Suprapubic skin (tissue), 4 donors: Measurements from ENCODE around the gene GRM7. TPM values are rescaled to one million over a fixed set of nuclear protein-coding genes. Genes with fewer than 3 reads are reported as not detected.

Source experiments
- DNase-seq, 2 donors: peaks; one replicate each; pipeline ENCODE4 v3.0.0-alpha.2; 2019; ENCODE audit warnings: low spot score in 2 of 2
- H3K27ac ChIP-seq: fragments of 200-600 bp; sonication (generic); one replicate; pipeline ENCODE4 v1.5.1; 2019
- H3K27me3 ChIP-seq: fragments of 200-600 bp; sonication (generic); one replicate; pipeline ENCODE4 v1.5.1; 2019
- H3K36me3 ChIP-seq: fragments of 200-600 bp; sonication (generic); one replicate; pipeline ENCODE4 v1.5.1; 2019
- H3K4me1 ChIP-seq: fragments of 200-600 bp; sonication (generic); one replicate; pipeline ENCODE4 v1.5.1; 2019
- H3K4me3 ChIP-seq: fragments of 200-600 bp; sonication (generic); one replicate; pipeline ENCODE4 v1.5.1; 2019; ENCODE audit warnings: mild to moderate bottlenecking
- H3K9me3 ChIP-seq: fragments of 200-600 bp; sonication (generic); one replicate; pipeline ENCODE4 v1.5.1; 2019
- CTCF ChIP-seq, 2 donors: fragments of 200-600 bp in 1 of 2; fragments of 450-650 bp in 1 of 2; sonication (generic) in 1 of 2; IDR thresholded peaks; one replicate each; pipeline ENCODE4 v1.5.1; 2016 to 2019; ENCODE audit warnings: antibody characterized with exemption in 2 of 2, mild to moderate bottlenecking in 1 of 2, moderate library complexity in 1 of 2
- EP300 ChIP-seq: sonication (generic); formaldehyde crosslinking; IDR thresholded peaks from one replicate; pipeline ENCODE4 v1.6.1; 2017; ENCODE audit warnings: antibody characterized with exemption
- POLR2A ChIP-seq, 2 donors: fragments of 450-650 bp; IDR thresholded peaks; one replicate each; pipeline ENCODE4 v1.6.1; 2017; ENCODE audit warnings: antibody characterized with exemption in 2 of 2, mild to moderate bottlenecking in 2 of 2, moderate library complexity in 2 of 2
- POLR2AphosphoS5 ChIP-seq, 3 donors: sonication (generic); formaldehyde crosslinking; IDR thresholded peaks; one replicate each; pipeline ENCODE4 v1.6.1; 2017; ENCODE audit warnings: antibody characterized with exemption in 3 of 3
- WGBS: methylation state at CpG from one replicate; pipeline ENCODE4 v1.1.5; 2018; 5-methylcytosine and 5-hydroxymethylcytosine counted together
- total RNA-seq, 4 donors: library from RNA; depleted of rRNA; stranded (reverse); fragments of >200 nt; gene quantifications; one replicate each; pipeline ENCODE4 v1.1.0, GENCODE V29; 2016

GRM7 gene
- total RNA-seq, 4 donors from 2014 or later, result 0.21 to 0.48 TPM; not detected in 2

GRCh38 chr3:7272203-7272602 lies 411.3 kb downstream of the GRM7 start:
- H3K27me3 ChIP-seq, result no peaks in the 10 kb centered on the region
- no peaks in the 10 kb centered on the region for H3K36me3 ChIP-seq
- H3K4me3 ChIP-seq, result no peak overlapping the region
- H3K27ac ChIP-seq, result no peak overlapping the region
- 79% methylated on average over 1 of the region's 1 CpG for WGBS
- H3K4me1 ChIP-seq, result no peaks in the 10 kb centered on the region
- no peak for DNase-seq
- TF ChIP-seq EP300, result no peak
- TF ChIP-seq POLR2A (IDR thresholded peaks at IDR 0.05), result no peak
- no peak for TF ChIP-seq POLR2AphosphoS5 (IDR thresholded peaks at IDR 0.05)
- TF ChIP-seq CTCF (IDR thresholded peaks at IDR 0.05), result no peak
- H3K9me3 ChIP-seq, result no peaks in the 10 kb centered on the region

- WGBS, result 93% methylated on average over 2 of the region's 2 CpGs
Measured at GRCh38 chr3:7275396-7275795, 414.5 kb downstream of the GRM7 start.

GRCh38 chr3:7280318-7280717 lies 419.4 kb downstream of the GRM7 start:
- Histone ChIP-seq H3K36me3 (no peaks in the 10 kb centered on the region), H3K27ac (no peak overlapping the region), H3K27me3 (no peaks in the 10 kb centered on the region), H3K9me3 (no peaks in the 10 kb centered on the region), H3K4me1 (no peaks in the 10 kb centered on the region), H3K4me3 (no peak overlapping the region)
- TF ChIP-seq POLR2A (IDR thresholded peaks at IDR 0.05) (no peak), EP300 (no peak), POLR2AphosphoS5 (IDR thresholded peaks at IDR 0.05) (no peak), CTCF (IDR thresholded peaks at IDR 0.05) (no peak)
- 87% methylated on average over 4 of the region's 4 CpGs for WGBS
- no peak for DNase-seq

More at GRCh38 chr3:7275396-7275795, 414.5 kb downstream of the GRM7 start:
- Histone ChIP-seq H3K27ac (no peak overlapping the region), H3K27me3 (no peaks in the 10 kb centered on the region), H3K4me3 (no peak overlapping the region), H3K36me3 (no peaks in the 10 kb centered on the region), H3K9me3 (no peaks in the 10 kb centered on the region), H3K4me1 (no peaks in the 10 kb centered on the region)
- no peak for DNase-seq
- TF ChIP-seq POLR2A (IDR thresholded peaks at IDR 0.05), result no peak
- TF ChIP-seq CTCF (IDR thresholded peaks at IDR 0.05), result no peak
- no peak for TF ChIP-seq POLR2AphosphoS5 (IDR thresholded peaks at IDR 0.05)
- TF ChIP-seq EP300, result no peak

- 81% methylated on average over 4 of the region's 4 CpGs for WGBS
- H3K4me1 ChIP-seq, result no peaks in the 10 kb centered on the region
- no peak overlapping the region for H3K27ac ChIP-seq
- H3K27me3 ChIP-seq, result no peaks in the 10 kb centered on the region
- TF ChIP-seq POLR2A (IDR thresholded peaks at IDR 0.05), result no peak
- TF ChIP-seq EP300, result no peak
- no peak for TF ChIP-seq POLR2AphosphoS5 (IDR thresholded peaks at IDR 0.05)
- TF ChIP-seq CTCF (IDR thresholded peaks at IDR 0.05), result no peak
- H3K9me3 ChIP-seq, result no peaks in the 10 kb centered on the region
- DNase-seq, result no peak
- H3K36me3 ChIP-seq, result no peaks in the 10 kb centered on the region
- H3K4me3 ChIP-seq, result no peak overlapping the region
Measured at GRCh38 chr3:7282988-7283387, 422.1 kb downstream of the GRM7 start.

GRCh38 chr3:7285505-7285904 lies 424.6 kb downstream of the GRM7 start:
- H3K27ac ChIP-seq, result no peak overlapping the region
- H3K4me3 ChIP-seq, result no peak overlapping the region
- no peaks in the 10 kb centered on the region for H3K9me3 ChIP-seq
- H3K4me1 ChIP-seq, result no peaks in the 10 kb centered on the region
- no peaks in the 10 kb centered on the region for H3K36me3 ChIP-seq
- TF ChIP-seq POLR2A (IDR thresholded peaks at IDR 0.05) (no peak), POLR2AphosphoS5 (IDR thresholded peaks at IDR 0.05) (no peak), EP300 (no peak), CTCF (IDR thresholded peaks at IDR 0.05) (no peak)
- no peak for DNase-seq
- WGBS, result 53% methylated on average over 3 of the region's 3 CpGs
- no peaks in the 10 kb centered on the region for H3K27me3 ChIP-seq
